ENCODE data around the gene SPOCK1. TPM values are rescaled to one million over a fixed set of nuclear protein-coding genes. Genes with fewer than 3 reads are reported as not detected.

SPOCK1 gene
- total and polyA plus RNA-seq, 12 donors, result 13.7 to 70.3 (median 28.6) TPM

GRCh38 chr5:137145721-137146120, 353.4 kb downstream of the SPOCK1 start:
- DNase-seq, result no peak
- intact Hi-C loops (cut with DNase I), result no loop called here
- H3K27me3 ChIP-seq, result peaks cover 0 to 7% (median 0%) of the 10 kb centered on the region in 7 donors
- H3K27ac ChIP-seq, result peak overlapping the region in 4 of 10 donors; percentile 15 to 41 (median 30)
- peaks cover 0 to 27% (median 2%) of the 10 kb centered on the region in 9 donors for H3K4me1 ChIP-seq
- no peaks in the 10 kb centered on the region for H3K9me3 ChIP-seq
- no peak for TF ChIP-seq CTCF (IDR thresholded peaks at IDR 0.05)
- ATAC-seq, result no peak
- WGBS, 2 donors, result 60 to 65% methylated on average over 2 of the region's 2 CpGs
- H3K36me3 ChIP-seq, result no peaks in the 10 kb centered on the region
- H3K4me3 ChIP-seq, result no peak overlapping the region

GRCh38 chr5:137144656-137145055, 354.5 kb downstream of the SPOCK1 start:
- Histone ChIP-seq H3K4me1 (peaks cover 0 to 27% (median 2%) of the 10 kb centered on the region in 9 donors), H3K4me3 (no peak overlapping the region), H3K27me3 (peaks cover 0 to 7% (median 0%) of the 10 kb centered on the region in 7 donors), H3K36me3 (no peaks in the 10 kb centered on the region), H3K27ac (no peak overlapping the region), H3K9me3 (no peaks in the 10 kb centered on the region)
- 79% methylated on average over 4 of the region's 4 CpGs for WGBS, 2 donors
- ATAC-seq (no peak), DNase-seq (no peak)
- intact Hi-C loops (cut with DNase I), result no loop called here
- no peak for TF ChIP-seq CTCF (IDR thresholded peaks at IDR 0.05)

- 76 to 81% methylated on average over 7 of the region's 7 CpGs for WGBS, 2 donors
- Histone ChIP-seq H3K27ac (peak overlapping the region in 7 of 10 donors; percentile 28 to 58 (median 49)), H3K9me3 (peaks cover 0 to 1% (median 0%) of the 10 kb centered on the region in 11 donors), H3K36me3 (no peaks in the 10 kb centered on the region), H3K27me3 (peaks cover 0 to 2% (median 0%) of the 10 kb centered on the region in 7 donors), H3K4me3 (no peak overlapping the region), H3K4me1 (peaks cover 0 to 27% (median 2%) of the 10 kb centered on the region in 9 donors)
- DNase-seq (peak; percentile 34), ATAC-seq (peak; percentile 61 to 84 (median 76))
- no peak for TF ChIP-seq CTCF (IDR thresholded peaks at IDR 0.05)
- intact Hi-C loops (cut with DNase I), result no loop called here
Observed at GRCh38 chr5:137142764-137143605, 356.1 kb downstream of the SPOCK1 start.

GRCh38 chr5:137142346-137142745, 356.8 kb downstream of the SPOCK1 start:
- H3K4me1 ChIP-seq, result peaks cover 0 to 29% (median 2%) of the 10 kb centered on the region in 9 donors
- ATAC-seq (peak in 3 of 8 donors; percentile 18 to 50 (median 32)), DNase-seq (no peak)
- no peaks in the 10 kb centered on the region for H3K27me3 ChIP-seq
- no peak overlapping the region for H3K4me3 ChIP-seq
- H3K36me3 ChIP-seq, result no peaks in the 10 kb centered on the region
- peaks cover 0 to 6% (median 0%) of the 10 kb centered on the region in 11 donors for H3K9me3 ChIP-seq
- whole genome bisulfite sequencing, 2 donors, result 62 to 69% methylated on average over 3 of the region's 3 CpGs
- peak overlapping the region in 7 of 10 donors; percentile 28 to 58 (median 49) for H3K27ac ChIP-seq
- intact Hi-C loops (cut with DNase I), result no loop called here
- no peak for TF ChIP-seq CTCF (IDR thresholded peaks at IDR 0.05)
